IPS-20b (cell line): ENCODE measurements around the gene ID3.
A peak's percentile ranks its signal among the peaks of the same experiment; 100 is the strongest.

Experiments
- H3K27ac ChIP-seq: one replicate; pipeline ENCODE4 v1.5.1; 2013; ENCODE audit warnings: low read length
- H3K27me3 ChIP-seq: 2 replicates; pipeline ENCODE4 v1.6.1; 2013; ENCODE audit warnings: mild to moderate bottlenecking, low read length, inconsistent platforms; ENCODE audit not compliant: insufficient read depth
- H3K36me3 ChIP-seq: 2 replicates; pipeline ENCODE4 v1.6.1; 2013; ENCODE audit warnings: low read depth, mild to moderate bottlenecking, inconsistent platforms, low read length, moderate library complexity; ENCODE audit not compliant: insufficient read depth
- H3K4me1 ChIP-seq: 2 replicates; pipeline ENCODE4 v1.6.1; 2013; ENCODE audit warnings: mild to moderate bottlenecking, control low read depth, inconsistent platforms, low read length, moderate library complexity; ENCODE audit not compliant: insufficient read depth
- H3K4me3 ChIP-seq: 2 replicates; pipeline ENCODE4 v1.5.1; 2013; ENCODE audit warnings: mild to moderate bottlenecking, low read length, inconsistent platforms
- H3K9ac ChIP-seq: 2 replicates; pipeline ENCODE4 v1.6.1; 2013; ENCODE audit warnings: low read depth, mild to moderate bottlenecking, inconsistent platforms, low read length, moderate library complexity
- H3K9me3 ChIP-seq: 2 replicates; pipeline ENCODE4 v1.6.1; 2013; ENCODE audit warnings: mild to moderate bottlenecking, low read depth, low read length, inconsistent platforms; ENCODE audit not compliant: insufficient read depth

Gene ID3

DNA sequence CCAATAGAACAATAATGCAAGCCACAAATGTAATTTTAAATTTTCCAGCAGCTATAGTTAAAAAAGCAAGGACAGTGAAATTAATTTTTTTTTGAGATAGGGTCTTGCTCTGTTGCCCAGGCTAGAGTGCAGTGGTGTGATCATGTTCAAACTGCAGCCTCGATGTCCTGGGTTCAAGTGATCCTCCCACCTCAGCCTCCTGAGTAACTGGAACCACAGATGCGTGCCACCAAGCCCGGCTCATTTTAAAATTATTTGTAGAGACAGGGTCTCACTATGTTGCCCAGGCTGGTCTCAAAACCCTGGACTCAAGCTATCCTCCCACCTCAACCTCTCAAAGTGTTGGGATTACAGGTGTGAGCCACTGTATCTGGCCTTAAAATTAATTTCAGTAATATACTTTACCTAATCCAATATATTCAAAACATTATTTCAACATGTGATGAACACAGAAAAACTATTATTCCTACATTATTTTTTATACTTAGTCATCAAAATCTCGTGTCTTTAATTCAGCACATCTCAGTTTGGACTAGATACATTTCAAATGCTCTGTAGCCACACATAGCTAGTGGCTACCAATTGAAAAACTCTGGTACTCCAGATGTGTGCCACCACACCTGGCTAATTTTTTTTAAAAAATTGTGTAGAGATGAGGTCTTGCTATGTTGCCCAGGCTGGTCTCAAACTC is 10.8 kb upstream of the ID3 start:
- no peaks in the 10 kb centered on the region for H3K9me3 ChIP-seq
- H3K4me1 ChIP-seq: peaks cover 12% of the 10 kb centered on the region; the same call in 1 of the 2 replicates
- H3K36me3 ChIP-seq: no peaks in the 10 kb centered on the region
- no peak overlapping the region for H3K4me3 ChIP-seq
- peaks cover 13% of the 10 kb centered on the region; the same call in 1 of the 2 replicates for H3K27me3 ChIP-seq
- no peak overlapping the region for H3K27ac ChIP-seq
- H3K9ac ChIP-seq: no peak overlapping the region

DNA sequence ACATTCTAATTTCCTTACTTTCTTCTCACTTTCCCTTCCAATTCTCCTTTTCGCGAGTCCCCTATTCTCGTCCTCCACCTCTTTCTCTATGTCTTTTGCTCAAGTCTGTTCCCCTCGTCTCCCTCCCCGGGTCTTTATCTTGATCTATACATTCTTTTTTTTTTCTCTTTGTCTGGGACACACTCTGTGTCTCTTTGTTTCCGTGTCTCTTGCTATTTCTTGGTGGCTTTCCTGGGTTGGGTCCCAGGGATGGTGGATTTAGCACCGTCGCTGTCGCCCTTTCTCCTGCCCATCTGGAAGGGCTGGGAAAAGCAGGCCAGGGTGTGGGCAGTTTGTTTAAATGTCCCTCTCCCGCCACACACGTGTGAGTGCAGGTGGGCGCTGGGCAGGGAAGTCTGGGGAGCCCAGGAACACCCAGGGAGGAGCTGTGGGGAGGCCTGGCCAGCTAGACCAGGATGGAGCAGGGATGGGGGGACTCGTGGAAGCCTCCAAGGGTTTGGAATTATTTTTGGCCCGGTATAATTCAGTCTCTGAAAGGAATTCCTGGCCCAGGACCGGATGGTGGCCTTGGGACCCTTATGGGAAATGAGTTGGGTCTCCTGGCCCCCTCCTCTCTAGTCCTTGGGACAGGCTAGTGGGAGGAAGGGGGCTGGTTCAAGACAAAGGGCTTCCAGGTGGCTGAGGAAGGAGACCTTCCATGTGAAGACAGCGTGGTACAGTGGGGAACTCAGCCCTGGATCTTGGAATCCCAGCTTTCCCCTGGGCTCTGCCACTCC is 9.5 kb upstream of the ID3 start:
- Histone ChIP-seq H3K4me1 (peaks cover 17% of the 10 kb centered on the region; the same call in 1 of the 2 replicates), H3K9ac (peak overlapping the region; percentile 79), H3K4me3 (peak overlapping the region; percentile 70)

DNA sequence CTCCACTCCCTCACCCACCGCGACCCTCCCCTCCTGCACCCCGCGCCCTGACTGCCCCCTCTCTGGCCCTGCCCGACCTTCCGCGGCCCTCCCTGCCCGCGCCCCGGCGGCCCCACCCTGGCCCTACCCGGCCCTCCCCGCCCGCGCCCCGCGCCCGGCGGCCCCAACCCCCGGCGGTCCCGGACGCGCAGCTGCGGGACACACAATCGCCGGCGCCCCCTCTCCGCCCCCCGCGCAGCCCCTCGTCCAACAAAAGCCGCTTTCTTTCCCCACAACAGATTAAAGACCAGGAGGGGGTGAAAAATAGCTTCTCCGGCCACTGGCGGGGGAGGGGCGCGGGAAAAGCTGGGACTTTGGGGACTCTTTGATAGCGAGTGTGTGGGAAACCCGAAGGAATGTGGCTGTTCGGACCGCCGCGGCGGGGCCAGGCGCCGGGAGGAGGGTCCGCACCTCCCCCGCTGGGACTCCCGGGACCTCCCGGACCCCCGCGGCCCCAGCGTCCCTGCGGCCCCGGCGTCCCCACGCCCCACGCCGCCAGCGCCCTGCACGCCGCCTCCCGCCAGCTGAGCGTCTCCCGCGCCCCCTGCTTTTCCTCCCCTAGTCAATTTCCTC is 8.8 kb upstream of the ID3 start:
- Histone ChIP-seq H3K9me3 (no peaks in the 10 kb centered on the region), H3K27me3 (peaks cover 13% of the 10 kb centered on the region; the same call in 1 of the 2 replicates), H3K4me3 (peak overlapping the region; percentile 70), H3K9ac (peak overlapping the region; percentile 79), H3K27ac (peak overlapping the region; percentile 34), H3K36me3 (no peaks in the 10 kb centered on the region), H3K4me1 (peaks cover 17% of the 10 kb centered on the region; the same call in 1 of the 2 replicates)

More for the DNA sequence above, 9.5 kb upstream of the ID3 start:
- no peaks in the 10 kb centered on the region for H3K36me3 ChIP-seq
- peak overlapping the region; percentile 34 for H3K27ac ChIP-seq
- peaks cover 13% of the 10 kb centered on the region; the same call in 1 of the 2 replicates for H3K27me3 ChIP-seq
- H3K9me3 ChIP-seq: no peaks in the 10 kb centered on the region

DNA sequence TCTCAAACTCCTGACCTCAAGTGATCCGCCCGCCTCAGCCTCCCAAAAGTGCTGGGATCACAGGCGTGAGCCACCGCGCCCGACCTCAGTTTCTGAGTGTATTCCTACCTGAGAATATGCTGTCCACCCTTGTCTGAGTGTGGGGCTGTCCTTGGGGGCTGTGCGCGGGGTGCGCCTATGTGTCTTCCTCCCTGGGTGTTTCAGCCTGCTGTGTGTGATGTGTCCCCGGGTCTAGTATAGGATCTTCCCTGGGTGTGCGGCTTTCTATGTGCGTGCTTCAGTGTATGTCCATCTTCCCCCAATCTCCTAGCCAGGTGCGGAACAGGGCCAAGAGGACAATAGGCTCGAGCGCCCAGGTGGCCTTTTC is 8.3 kb upstream of the ID3 start:
- Histone ChIP-seq H3K9ac (peak overlapping the region; percentile 42; the same call in 1 of the 2 replicates), H3K4me3 (peak overlapping the region; percentile 47; the same call in 1 of the 2 replicates), H3K27ac (no peak overlapping the region), H3K4me1 (peaks cover 21% of the 10 kb centered on the region; the same call in 1 of the 2 replicates), H3K27me3 (peaks cover 13% of the 10 kb centered on the region; the same call in 1 of the 2 replicates), H3K9me3 (no peaks in the 10 kb centered on the region), H3K36me3 (no peaks in the 10 kb centered on the region)

DNA sequence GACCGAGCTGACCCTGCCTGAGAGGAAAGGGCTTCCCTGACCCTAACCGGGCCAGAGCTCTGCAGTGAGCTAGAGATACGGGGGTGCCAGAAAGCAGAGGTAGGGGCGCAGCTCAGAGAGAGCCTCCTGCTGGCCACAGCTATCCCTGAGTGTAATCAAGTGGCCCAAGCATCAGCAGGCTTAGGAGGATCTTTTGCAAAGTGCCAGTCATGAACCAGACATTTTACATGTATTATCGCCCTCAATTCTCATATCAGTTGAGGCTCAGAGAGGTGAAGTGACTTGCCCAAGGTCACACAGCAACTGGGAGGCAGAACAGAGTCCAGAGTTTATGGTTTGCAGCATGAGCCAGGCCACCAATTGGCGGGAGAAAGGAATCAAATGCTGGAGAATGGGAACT is 7.0 kb upstream of the ID3 start:
- Histone ChIP-seq H3K4me3 (no peak overlapping the region), H3K4me1 (peaks cover 31% of the 10 kb centered on the region), H3K36me3 (no peaks in the 10 kb centered on the region), H3K9ac (no peak overlapping the region), H3K27me3 (peaks cover 13% of the 10 kb centered on the region; the same call in 1 of the 2 replicates), H3K27ac (no peak overlapping the region), H3K9me3 (no peaks in the 10 kb centered on the region)

DNA sequence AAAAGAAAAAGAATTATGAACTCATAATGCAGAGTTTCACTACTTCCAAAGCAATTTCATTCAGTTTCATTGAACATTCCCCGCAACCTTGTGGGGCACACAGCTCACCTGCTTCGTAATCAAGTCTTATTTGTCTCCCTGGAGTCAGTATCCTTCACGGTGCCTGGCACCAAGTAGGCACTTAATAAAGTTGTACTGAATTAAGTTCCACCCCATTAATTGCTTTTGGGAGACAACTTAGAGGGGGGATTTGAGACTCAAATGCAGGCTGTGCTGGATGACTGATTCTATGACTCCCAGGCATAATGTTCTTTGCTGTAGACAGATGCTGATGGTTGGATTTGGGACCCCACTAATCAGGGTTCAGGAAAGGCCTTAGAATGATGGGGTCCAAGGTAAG is 6.5 kb upstream of the ID3 start:
- no peaks in the 10 kb centered on the region for H3K36me3 ChIP-seq
- no peak overlapping the region for H3K9ac ChIP-seq
- no peaks in the 10 kb centered on the region for H3K9me3 ChIP-seq
- H3K4me3 ChIP-seq: no peak overlapping the region
- H3K27me3 ChIP-seq: peaks cover 14% of the 10 kb centered on the region; the same call in 1 of the 2 replicates
- H3K27ac ChIP-seq: no peak overlapping the region
- H3K4me1 ChIP-seq: peaks cover 36% of the 10 kb centered on the region

DNA sequence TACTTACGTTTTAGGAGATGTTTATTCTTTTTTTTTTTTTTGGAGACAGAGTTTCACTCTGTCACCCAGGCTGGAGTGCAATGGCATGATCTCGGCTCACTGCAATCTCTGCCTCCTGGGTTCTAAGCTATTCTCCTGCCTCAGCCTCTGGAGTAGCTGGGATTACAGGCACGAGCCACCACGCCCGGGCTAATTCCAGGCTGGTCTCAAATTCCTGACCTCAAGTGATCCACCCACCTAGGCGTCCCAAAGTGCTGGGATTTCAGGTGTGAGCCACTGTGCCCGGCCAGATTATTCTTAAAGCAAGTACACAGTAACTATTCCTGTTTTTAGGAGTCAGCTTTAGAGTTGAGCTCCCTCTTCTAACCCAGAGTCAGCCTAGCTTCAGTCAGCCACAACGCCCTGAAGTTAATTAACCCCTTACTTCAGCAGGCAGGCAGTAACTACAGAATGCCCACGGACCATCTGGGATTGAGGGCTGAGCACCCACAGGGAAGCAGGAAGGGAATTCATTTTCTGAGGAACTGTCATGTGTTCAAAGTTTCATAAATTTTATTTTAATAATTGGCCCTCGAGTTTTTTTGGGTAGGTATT is 5.3 kb upstream of the ID3 start:
- Histone ChIP-seq H3K27ac (no peak overlapping the region), H3K9me3 (no peaks in the 10 kb centered on the region), H3K27me3 (peaks cover 18% of the 10 kb centered on the region; the same call in 1 of the 2 replicates), H3K9ac (no peak overlapping the region), H3K4me1 (peaks cover 45% of the 10 kb centered on the region), H3K36me3 (no peaks in the 10 kb centered on the region), H3K4me3 (no peak overlapping the region)

DNA sequence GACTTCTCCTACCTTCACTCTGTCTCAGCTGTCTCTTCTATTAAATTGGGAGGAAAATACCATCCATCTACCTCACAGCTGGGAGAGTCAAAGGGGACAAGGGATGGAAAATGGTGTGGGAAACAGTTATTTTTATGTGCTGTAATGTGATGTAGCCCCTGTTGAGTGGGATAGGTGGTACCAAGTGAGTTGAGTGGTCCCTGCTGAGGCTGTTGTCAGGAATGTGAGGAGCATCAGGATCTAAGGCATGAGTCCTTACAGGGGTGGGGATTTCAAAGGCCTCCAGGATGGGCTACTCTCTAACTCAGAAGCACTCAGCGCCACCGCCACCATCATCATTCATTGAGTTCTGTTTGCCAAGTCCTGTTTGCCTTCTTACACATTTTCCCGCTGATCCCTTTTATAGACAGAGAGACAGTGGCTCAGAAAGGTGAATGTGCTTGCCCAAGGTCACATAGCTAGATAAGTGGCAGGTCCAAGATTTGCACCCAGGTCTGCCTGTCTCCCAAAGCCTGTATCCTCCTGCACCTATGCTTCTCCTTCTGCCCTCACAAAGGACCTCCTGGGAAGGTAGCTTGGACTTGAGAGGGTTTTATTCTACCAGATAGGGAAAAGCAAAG is 4.6 kb upstream of the ID3 start:
- Histone ChIP-seq H3K36me3 (no peaks in the 10 kb centered on the region; the same call in 1 of the 2 replicates), H3K27ac (no peak overlapping the region), H3K4me1 (peaks cover 38% of the 10 kb centered on the region), H3K9ac (no peak overlapping the region), H3K9me3 (no peaks in the 10 kb centered on the region), H3K4me3 (no peak overlapping the region), H3K27me3 (peaks cover 10% of the 10 kb centered on the region; the same call in 1 of the 2 replicates)

DNA sequence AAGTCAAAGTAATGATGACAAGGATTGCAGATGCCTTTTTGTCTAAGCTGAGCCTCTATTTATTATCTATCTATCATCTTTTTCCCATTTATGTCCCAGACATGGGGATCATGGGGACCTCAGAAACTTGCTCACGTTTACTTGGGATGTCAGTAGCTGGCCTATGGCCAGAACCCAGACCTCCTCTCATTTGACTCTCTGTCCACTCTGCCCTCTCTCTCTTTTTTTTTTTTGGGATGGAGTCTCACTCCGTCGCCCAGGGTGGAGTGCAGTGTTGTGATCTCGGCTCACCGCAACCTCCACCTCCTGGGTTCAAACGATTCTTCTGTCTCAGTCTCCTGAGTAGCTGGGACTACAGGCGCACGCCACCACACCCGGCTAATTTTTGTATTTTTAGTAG is 3.7 kb upstream of the ID3 start:
- Histone ChIP-seq H3K4me1 (peaks cover 33% of the 10 kb centered on the region), H3K9ac (peak overlapping the region; percentile 20; the same call in 1 of the 2 replicates)

DNA sequence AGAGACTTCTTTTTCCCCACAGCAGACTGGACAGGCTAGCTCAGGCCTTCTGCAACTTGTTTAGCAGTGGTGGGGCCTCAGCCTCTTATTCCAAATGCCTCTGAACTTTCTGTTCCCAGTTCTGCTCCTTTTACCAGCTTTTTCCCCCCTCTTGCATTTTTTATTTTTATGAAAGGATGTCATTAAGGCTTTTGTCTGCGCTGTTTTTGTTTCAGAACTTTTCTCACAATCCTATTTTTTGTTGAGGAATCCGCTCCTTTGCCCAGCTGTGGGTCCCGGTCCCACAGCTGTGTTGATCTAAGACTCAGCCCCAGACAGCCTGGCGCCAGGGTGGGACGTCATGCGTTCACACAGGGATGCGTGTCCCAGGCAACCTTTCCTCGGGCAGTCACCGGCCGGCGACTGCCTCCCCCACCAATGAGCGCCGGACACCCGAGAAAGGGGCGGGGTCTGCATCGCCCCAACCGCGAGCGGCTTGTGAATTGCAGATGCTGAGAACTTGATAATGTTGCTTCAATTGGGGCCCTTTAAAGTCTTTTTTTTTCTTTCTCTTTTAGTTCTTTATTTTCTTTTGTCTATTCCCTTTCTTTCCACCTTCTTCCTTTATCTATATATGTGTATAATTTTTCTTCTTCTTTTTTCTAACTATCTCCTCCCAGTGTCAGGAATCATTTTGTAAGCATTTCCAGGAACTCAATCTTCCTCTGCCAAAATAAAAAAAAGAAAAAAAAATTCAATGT is 3.0 kb upstream of the ID3 start:
- peaks cover 14% of the 10 kb centered on the region for H3K27me3 ChIP-seq
- H3K9me3 ChIP-seq: no peaks in the 10 kb centered on the region
- peak overlapping the region; percentile 40 for H3K27ac ChIP-seq
- peak overlapping the region; percentile 14; the same call in 1 of the 2 replicates for H3K4me3 ChIP-seq
- H3K36me3 ChIP-seq: peaks cover 14% of the 10 kb centered on the region
- H3K9ac ChIP-seq: peak overlapping the region; percentile 67; the same call in 1 of the 2 replicates
- peaks cover 34% of the 10 kb centered on the region for H3K4me1 ChIP-seq

More for the DNA sequence above, 3.7 kb upstream of the ID3 start:
- Histone ChIP-seq H3K27me3 (peaks cover 7% of the 10 kb centered on the region; the same call in 1 of the 2 replicates), H3K9me3 (no peaks in the 10 kb centered on the region), H3K4me3 (no peak overlapping the region), H3K36me3 (peaks cover 7% of the 10 kb centered on the region; the same call in 1 of the 2 replicates), H3K27ac (no peak overlapping the region)
